ENCODE measurements around the gene CSTPP1. TPM values are rescaled to one million over a fixed set of nuclear protein-coding genes. Genes with fewer than 3 reads are reported as not detected.

CSTPP1 gene
- polyA plus RNA-seq, 1 donor (not counting 4 experiments of a cell fraction or from before 2014, with no cell fraction given): 20.0 TPM

DNA sequence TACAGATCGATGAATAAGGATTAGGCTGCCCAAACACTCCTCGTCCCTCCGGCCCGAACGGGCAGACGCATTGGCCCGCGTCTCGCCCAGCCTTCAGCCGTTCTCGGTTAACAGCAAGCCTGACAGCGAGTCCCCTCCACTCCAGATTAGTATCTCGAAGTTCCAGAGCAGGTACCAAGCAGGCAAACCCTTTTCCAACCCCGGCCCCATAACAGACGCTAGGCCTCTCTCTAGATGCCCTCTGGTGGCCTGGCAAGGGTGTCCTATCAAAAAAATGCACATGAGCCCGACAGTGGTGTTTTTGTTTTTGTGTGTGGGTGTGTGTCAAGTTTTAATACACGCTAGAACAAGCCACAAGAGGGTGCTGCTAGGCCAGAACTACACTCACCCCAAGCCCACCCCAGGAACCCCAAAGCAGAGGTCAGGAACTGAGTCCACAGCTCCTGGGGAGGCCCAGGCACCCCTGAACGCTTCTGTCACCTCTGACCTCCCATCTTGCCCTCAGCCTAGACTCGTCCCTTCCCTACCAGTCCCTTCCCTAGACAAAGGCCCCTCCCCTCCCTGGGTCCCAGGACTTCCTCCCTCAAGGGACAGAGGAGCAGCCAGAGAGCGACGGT lies 240.8 kb downstream of the CSTPP1 start:
- Histone ChIP-seq H3K27ac (ENCODE audit: control insufficient read depth, insufficient read depth, low read length) (peak overlapping the region; percentile 92), H3K4me1 (ENCODE audit: control insufficient read depth, extremely low read depth, insufficient read depth, low read length) (peaks cover 20% of the 10 kb centered on the region), H3K9me1 (ENCODE audit: control insufficient read depth, extremely low read depth, insufficient read depth, low read length) (no peaks in the 10 kb centered on the region), H3K4me2 (ENCODE audit: control insufficient read depth, extremely low read depth, insufficient read depth, low read depth, low read length) (peak overlapping the region; percentile 84), H3K27me3 (ENCODE audit: control insufficient read depth, extremely low read depth, insufficient read depth, low read length) (no peaks in the 10 kb centered on the region), H2AFZ (ENCODE audit: control insufficient read depth, low read length) (peak overlapping the region; percentile 89), H3K36me3 (ENCODE audit: control insufficient read depth in 2 of 2, extremely low read depth in 1 of 2, insufficient read depth in 2 of 2, low read length in 2 of 2) (peaks cover 36 to 40% of the 10 kb centered on the region in 2 experiments), H3K4me3 (ENCODE audit: control insufficient read depth in 2 of 3, extremely low read depth in 1 of 3, insufficient read depth in 2 of 3, low read depth in 1 of 3, low read length in 3 of 3) (peak overlapping the region; percentile 77 to 92 (median 79)), H3K79me2 (ENCODE audit: control insufficient read depth, insufficient read depth, low read length) (peaks cover 50% of the 10 kb centered on the region), H3K9me3 (ENCODE audit: control insufficient read depth, low read depth, low read length) (no peaks in the 10 kb centered on the region), H4K20me1 (ENCODE audit: control insufficient read depth, extremely low read depth, insufficient read depth, low read length) (peaks cover 5% of the 10 kb centered on the region), H3K9ac (ENCODE audit: control insufficient read depth, extremely low read depth, insufficient read depth, low read length) (peak overlapping the region; percentile 99)
- DNase-seq (ENCODE audit: low read depth, low spot score) (peak; percentile 46), FAIRE-seq (peak; percentile 83)
- no peak for TF ChIP-seq EZH2 (IDR thresholded peaks at IDR 0.05; ENCODE audit: low read length)
- TF ChIP-seq, protein P1, sequence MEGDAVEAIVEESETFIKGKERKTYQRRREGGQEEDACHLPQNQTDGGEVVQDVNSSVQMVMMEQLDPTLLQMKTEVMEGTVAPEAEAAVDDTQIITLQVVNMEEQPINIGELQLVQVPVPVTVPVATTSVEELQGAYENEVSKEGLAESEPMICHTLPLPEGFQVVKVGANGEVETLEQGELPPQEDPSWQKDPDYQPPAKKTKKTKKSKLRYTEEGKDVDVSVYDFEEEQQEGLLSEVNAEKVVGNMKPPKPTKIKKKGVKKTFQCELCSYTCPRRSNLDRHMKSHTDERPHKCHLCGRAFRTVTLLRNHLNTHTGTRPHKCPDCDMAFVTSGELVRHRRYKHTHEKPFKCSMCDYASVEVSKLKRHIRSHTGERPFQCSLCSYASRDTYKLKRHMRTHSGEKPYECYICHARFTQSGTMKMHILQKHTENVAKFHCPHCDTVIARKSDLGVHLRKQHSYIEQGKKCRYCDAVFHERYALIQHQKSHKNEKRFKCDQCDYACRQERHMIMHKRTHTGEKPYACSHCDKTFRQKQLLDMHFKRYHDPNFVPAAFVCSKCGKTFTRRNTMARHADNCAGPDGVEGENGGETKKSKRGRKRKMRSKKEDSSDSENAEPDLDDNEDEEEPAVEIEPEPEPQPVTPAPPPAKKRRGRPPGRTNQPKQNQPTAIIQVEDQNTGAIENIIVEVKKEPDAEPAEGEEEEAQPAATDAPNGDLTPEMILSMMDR (optimal IDR thresholded peaks at IDR 0.05 in 1 of 3, IDR thresholded peaks at IDR 0.05 in 1 of 3, conservative IDR thresholded peaks at IDR 0.05 in 1 of 3; ENCODE audit: extremely low read depth in 1 of 3, insufficient read depth in 2 of 3, low read length in 3 of 3): peak; percentile 62 to 77 (median 76)
- dilution Hi-C loops (cut with MboI; ENCODE audit: extremely low pct_ligation_motif_present, low sequenced_read_pairs): no loop called here

DNA sequence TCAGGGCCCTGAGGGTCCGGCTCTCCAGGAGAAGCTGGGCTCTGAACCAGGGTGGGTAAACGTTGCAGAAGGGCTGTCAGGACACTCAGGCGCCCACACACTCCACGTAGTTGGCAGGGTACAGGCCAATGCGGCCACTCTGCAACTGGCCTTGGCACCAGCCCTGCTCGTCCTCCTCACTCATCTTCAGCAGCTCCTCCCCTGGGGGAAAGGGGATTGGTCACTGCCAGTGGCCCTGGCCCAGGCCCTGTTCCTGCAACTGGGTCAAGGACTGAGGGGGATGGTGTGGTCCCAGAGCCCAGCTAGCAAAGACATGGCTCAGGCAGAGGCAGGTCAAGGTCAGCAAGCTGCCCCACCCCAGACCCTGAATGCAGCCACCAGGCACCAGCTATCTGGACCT lies 241.3 kb downstream of the CSTPP1 start:
- H3K9ac ChIP-seq (ENCODE audit: control insufficient read depth, extremely low read depth, insufficient read depth, low read length): peak overlapping the region; percentile 99
- no peak overlapping the region for H2AFZ ChIP-seq (ENCODE audit: control insufficient read depth, low read length)
- no peaks in the 10 kb centered on the region for H3K9me1 ChIP-seq (ENCODE audit: control insufficient read depth, extremely low read depth, insufficient read depth, low read length)
- no peak overlapping the region for H3K4me3 ChIP-seq (ENCODE audit: control insufficient read depth in 2 of 3, extremely low read depth in 1 of 3, insufficient read depth in 2 of 3, low read depth in 1 of 3, low read length in 3 of 3)
- FAIRE-seq (no peak), DNase-seq (ENCODE audit: low read depth, low spot score) (no peak)
- peaks cover 49% of the 10 kb centered on the region for H3K79me2 ChIP-seq (ENCODE audit: control insufficient read depth, insufficient read depth, low read length)
- TF ChIP-seq, protein P1 (optimal IDR thresholded peaks at IDR 0.05 in 1 of 3, IDR thresholded peaks at IDR 0.05 in 1 of 3, conservative IDR thresholded peaks at IDR 0.05 in 1 of 3; ENCODE audit: extremely low read depth in 1 of 3, insufficient read depth in 2 of 3, low read length in 3 of 3): no peak
- no peak for TF ChIP-seq EZH2 (IDR thresholded peaks at IDR 0.05; ENCODE audit: low read length)
- H3K27ac ChIP-seq (ENCODE audit: control insufficient read depth, insufficient read depth, low read length): peak overlapping the region; percentile 92
- H3K4me2 ChIP-seq (ENCODE audit: control insufficient read depth, extremely low read depth, insufficient read depth, low read depth, low read length): peak overlapping the region; percentile 84
- peaks cover 20% of the 10 kb centered on the region for H3K4me1 ChIP-seq (ENCODE audit: control insufficient read depth, extremely low read depth, insufficient read depth, low read length)
- no peaks in the 10 kb centered on the region for H3K9me3 ChIP-seq (ENCODE audit: control insufficient read depth, low read depth, low read length)
- peaks cover 5% of the 10 kb centered on the region for H4K20me1 ChIP-seq (ENCODE audit: control insufficient read depth, extremely low read depth, insufficient read depth, low read length)
- dilution Hi-C loops (cut with MboI; ENCODE audit: extremely low pct_ligation_motif_present, low sequenced_read_pairs): no loop called here
- H3K27me3 ChIP-seq (ENCODE audit: control insufficient read depth, extremely low read depth, insufficient read depth, low read length): no peaks in the 10 kb centered on the region
- H3K36me3 ChIP-seq (ENCODE audit: control insufficient read depth in 2 of 2, extremely low read depth in 1 of 2, insufficient read depth in 2 of 2, low read length in 2 of 2): peaks cover 33 to 39% of the 10 kb centered on the region in 2 experiments
